HepG2 (cell line): ENCODE measurements around the gene LRRC25.

Source experiments
- CEBPB ChIP-seq: IDR thresholded peaks from 2 replicates; pipeline ENCODE4 v1.6.1; 2011; ENCODE audit warnings: low read depth, low read length, improper control_type of control experiment, borderline replicate concordance
- CTCF ChIP-seq: sonication (generic); formaldehyde crosslinking; IDR thresholded peaks from 2 replicates; pipeline ENCODE4 v1.5.0; 2020; ENCODE audit warnings: mild to moderate bottlenecking, missing genetic modification reagents, moderate library complexity
- HDAC2 ChIP-seq: sonication (generic); formaldehyde crosslinking; IDR thresholded peaks from 2 replicates; pipeline ENCODE4 v1.4.0; 2020; ENCODE audit warnings: missing genetic modification reagents
- MED13 ChIP-seq: sonication (generic); formaldehyde crosslinking; IDR thresholded peaks from 2 replicates; pipeline ENCODE4 v1.5.0; 2020; ENCODE audit warnings: missing genetic modification reagents
- MIER3 ChIP-seq: IDR thresholded peaks from 2 replicates; pipeline ENCODE4 v1.6.1; 2016; ENCODE audit warnings: missing compliant biosample characterization, borderline replicate concordance
- NFKB2 ChIP-seq: sonication (generic); formaldehyde crosslinking; IDR thresholded peaks from 2 replicates; pipeline ENCODE4 v1.4.0; 2020; ENCODE audit warnings: missing genetic modification reagents, borderline replicate concordance
- NFRKB ChIP-seq: fragments of 450-650 bp; IDR thresholded peaks from 2 replicates; pipeline ENCODE4 v1.6.1; 2017
- NR2C2 ChIP-seq: sonication (generic); formaldehyde crosslinking; IDR thresholded peaks from 2 replicates; pipeline ENCODE4 v1.4.0; 2020; ENCODE audit warnings: missing genetic modification reagents, mild to moderate bottlenecking, moderate library complexity, borderline replicate concordance
- POLR2A ChIP-seq, 2 experiments: IDR thresholded peaks; 2 replicates each; pipeline ENCODE4 v1.6.1; 2011; ENCODE audit warnings: low read depth in 2 of 2, low read length in 2 of 2, mild to moderate bottlenecking in 1 of 2, moderate library complexity in 1 of 2; ENCODE audit not compliant: insufficient read depth in 1 of 2
- POLR2G ChIP-seq: fragments of 200-400 bp; formaldehyde crosslinking; IDR thresholded peaks from 2 replicates; pipeline ENCODE4 v1.6.1; 2018; ENCODE audit warnings: mild to moderate bottlenecking, low read depth, low read length, moderate library complexity
- TCF7L2 ChIP-seq: IDR thresholded peaks from 2 replicates; pipeline ENCODE4 v1.6.1; 2011; ENCODE audit warnings: mild to moderate bottlenecking, low read depth, low read length, moderate library complexity
- YY1 ChIP-seq: IDR thresholded peaks from 2 replicates; pipeline ENCODE4 v1.6.1; 2011; ENCODE audit warnings: low read length, low read depth, moderate library complexity, mild to moderate bottlenecking; ENCODE audit not compliant: insufficient read depth, insufficient replicate concordance
- ZNF24 ChIP-seq: fragments of 450-650 bp; IDR thresholded peaks from 2 replicates; pipeline ENCODE4 v1.6.1; 2017; ENCODE audit warnings: antibody characterized with exemption, mild to moderate bottlenecking
- ZNF569 ChIP-seq: sonication (generic); formaldehyde crosslinking; IDR thresholded peaks from 2 replicates; pipeline ENCODE4 v1.5.0; 2020; ENCODE audit warnings: mild to moderate bottlenecking, missing genetic modification reagents, moderate library complexity, borderline replicate concordance

- TF ChIP-seq MED13 (CRISPR knock-in tag) (no peak), CTCF (CRISPR knock-in tag) (no peak), ZNF569 (CRISPR knock-in tag) (no peak), NFKB2 (CRISPR knock-in tag) (no peak), ZNF24 (no peak), YY1 (no peak), POLR2G (no peak; the same call in 1 of the 2 replicates), POLR2A (IDR thresholded peaks at IDR 0.05; ENCODE audit: insufficient read depth in 1 of 2, low read depth in 2 of 2, low read length in 2 of 2) (peak in 1 of 2 experiments; percentile 61; a peak in 2 of 4 replicates), TCF7L2 (no peak), NR2C2 (no peak), NFRKB (no peak), MIER3 (0 out of 2 replicates have a peak, but pooled peaks have one; percentile 7), CEBPB (no peak), HDAC2 (CRISPR knock-in tag) (no peak)
These were observed 7.7 kb downstream of the LRRC25 start for GRCh38 chr19:18389726-18390064.
